HG03460 (cell line): Measurements from ENCODE around the gene ABL1.

Experiments
- ATAC-seq: cut with Tn5 transposase; IDR thresholded peaks from one replicate; pipeline ENCODE4 v1.9.1; 2021; ENCODE audit not compliant: unreplicated experiment

ABL1 gene

GRCh38 chr9:130870491-130871381 lies 35.7 kb downstream of the ABL1 start:
- peak; percentile 51 for ATAC-seq

GRCh38 chr9:130871395-130872062 lies 36.5 kb downstream of the ABL1 start:
- no peak for ATAC-seq

GRCh38 chr9:130872093-130872492 lies 37.0 kb downstream of the ABL1 start:
- no peak for ATAC-seq

- no peak for ATAC-seq
These were observed 37.5 kb downstream of the ABL1 start for GRCh38 chr9:130872508-130872907.

GRCh38 chr9:130872912-130873503 lies 38.0 kb downstream of the ABL1 start:
- ATAC-seq = no peak

- ATAC-seq = no peak
These were observed 38.9 kb downstream of the ABL1 start for GRCh38 chr9:130873966-130874365.

- no peak for ATAC-seq
These were observed 39.7 kb downstream of the ABL1 start for GRCh38 chr9:130874783-130875182.

- no peak for ATAC-seq
These were observed 42.2 kb downstream of the ABL1 start for GRCh38 chr9:130877300-130877699.

- no peak for ATAC-seq
These were observed 43.2 kb downstream of the ABL1 start for GRCh38 chr9:130878295-130878694.

- ATAC-seq = no peak
These were observed 44.9 kb downstream of the ABL1 start for GRCh38 chr9:130879863-130880411.

GRCh38 chr9:130880599-130881220 lies 45.7 kb downstream of the ABL1 start:
- ATAC-seq = no peak

- no peak for ATAC-seq
These were observed 46.5 kb downstream of the ABL1 start for GRCh38 chr9:130881516-130881915.

- no peak for ATAC-seq
These were observed 47.7 kb downstream of the ABL1 start for GRCh38 chr9:130882696-130883225.

- no peak for ATAC-seq
These were observed 48.4 kb downstream of the ABL1 start for GRCh38 chr9:130883479-130883878.

- ATAC-seq = no peak
These were observed 49.1 kb downstream of the ABL1 start for GRCh38 chr9:130884111-130884531.

- no peak for ATAC-seq
These were observed 49.8 kb downstream of the ABL1 start for GRCh38 chr9:130884542-130885483.

GRCh38 chr9:130885484-130886375 lies 50.7 kb downstream of the ABL1 start:
- no peak for ATAC-seq

- no peak for ATAC-seq
These were observed 51.9 kb downstream of the ABL1 start for GRCh38 chr9:130886981-130887380.
